SU-DHL-6 (cell line): Measurements from ENCODE around the gene KANSL3.

Experiments used
- H2AFZ ChIP-seq: fragments of 200-600 bp; sonication (generic); 2 replicates; pipeline ENCODE4 v1.6.1; 2014; ENCODE audit warnings: low read depth, mild to moderate bottlenecking, moderate library complexity, mixed read lengths, antibody characterized with exemption, low read length; ENCODE audit not compliant: severe bottlenecking
- H3F3A ChIP-seq: fragments of 200-600 bp; shearing (Covaris generic); 2 replicates; pipeline ENCODE4 v1.6.0; 2016; ENCODE audit warnings: antibody characterized with exemption, mild to moderate bottlenecking; ENCODE audit not compliant: insufficient read depth
- H3K27ac ChIP-seq: fragments of 200-600 bp; sonication (generic); 2 replicates; pipeline ENCODE4 v1.5.1; 2016; ENCODE audit warnings: low read depth, mild to moderate bottlenecking, low read length, moderate library complexity, mixed read lengths
- H3K27me3 ChIP-seq: fragments of 200-600 bp; sonication (generic), shearing (Covaris generic); 2 replicates; pipeline ENCODE4 v1.6.0; 2014; ENCODE audit warnings: mild to moderate bottlenecking, low read length
- H3K36me3 ChIP-seq: fragments of 200-600 bp; sonication (generic); 2 replicates; pipeline ENCODE4 v1.6.1; 2014; ENCODE audit warnings: mild to moderate bottlenecking, low read length, mixed read lengths
- H3K4me2 ChIP-seq: fragments of 300-600, 200-600 bp; shearing (Covaris generic), sonication (generic); 2 replicates; pipeline ENCODE4 v1.6.0; 2014; ENCODE audit warnings: low read length, low read depth, mild to moderate bottlenecking; ENCODE audit not compliant: poor library complexity, severe bottlenecking
- H3K4me3 ChIP-seq: fragments of 200-600 bp; sonication (generic); 2 replicates; pipeline ENCODE4 v1.5.1; 2014; ENCODE audit warnings: antibody characterized with exemption, low read length, mild to moderate bottlenecking, mixed read lengths; ENCODE audit not compliant: insufficient read depth, poor library complexity, severe bottlenecking
- H3K79me2 ChIP-seq: fragments of 200-600 bp; sonication (generic); 2 replicates; pipeline ENCODE4 v1.6.1; 2014; ENCODE audit warnings: mild to moderate bottlenecking, low read length, moderate library complexity; ENCODE audit not compliant: insufficient read depth
- H3K9ac ChIP-seq: fragments of 200-600 bp; sonication (generic); 2 replicates; pipeline ENCODE4 v1.7.0; 2014; ENCODE audit warnings: mild to moderate bottlenecking, low read length
- H3K9me2 ChIP-seq: fragments of 200-600 bp; sonication (generic); replicated peaks from 2 replicates; pipeline ENCODE4 v1.6.1; 2014; ENCODE audit warnings: low read length; ENCODE audit not compliant: insufficient read depth
- H3K9me3 ChIP-seq: fragments of 200-600 bp; sonication (generic); 2 replicates; pipeline ENCODE4 v1.6.1; 2014; ENCODE audit warnings: low read length, mixed read lengths; ENCODE audit not compliant: insufficient read depth
- H4K20me1 ChIP-seq: fragments of 200-600 bp; sonication (generic); 2 replicates; pipeline ENCODE4 v1.6.1; 2014; ENCODE audit warnings: low read depth, mild to moderate bottlenecking, antibody characterized with exemption, low read length, moderate library complexity, mixed read lengths
- CTCF ChIP-seq: fragments of 200-600 bp; sonication (generic); IDR thresholded peaks from one replicate; pipeline ENCODE4 v1.5.1; 2017; ENCODE audit warnings: antibody characterized with exemption, mild to moderate bottlenecking, low read length, moderate library complexity; ENCODE audit not compliant: insufficient read depth, poor library complexity, severe bottlenecking
- EZH2phosphoT487 ChIP-seq: fragments of 200-600 bp; sonication (generic), shearing (Covaris generic); conservative IDR thresholded peaks from 2 replicates; pipeline ENCODE4 v1.6.1; 2018; ENCODE audit warnings: mild to moderate bottlenecking, antibody characterized with exemption, low read length, moderate library complexity, mixed read lengths

KANSL3 gene

GRCh38 chr2:96638144-96639121, at the start of gene KANSL3:
TSS of gene KANSL3 (minus strand) at chr2:96638312. CDS start at chr2:96637135, 1,177 bp downstream.
- Histone ChIP-seq H3K4me2 (peak within 1 kb of the TSS; percentile 91), H3K36me3 (peaks cover 7% of the 10 kb centered on the region; the same call in 1 of the 2 replicates), H3K9me3 (no peaks in the 10 kb centered on the region), H3F3A (0 out of 2 replicates have a peak, but pooled peaks cover 3% of the 10 kb centered on the region), H2AFZ (peak within 1 kb of the TSS; percentile 77), H4K20me1 (no peaks in the 10 kb centered on the region), H3K9me2 (no peaks in the 10 kb centered on the region), H3K27ac (peak within 1 kb of the TSS; percentile 51), H3K4me3 (peak within 1 kb of the TSS; percentile 73), H3K9ac (peak within 1 kb of the TSS; percentile 71), H3K27me3 (no peaks in the 10 kb centered on the region), H3K79me2 (peaks cover 33% of the 10 kb centered on the region)
- TF ChIP-seq CTCF = no peak
- no peak for TF ChIP-seq EZH2phosphoT487

GRCh38 chr2:96687266-96687665, 49.2 kb upstream of the KANSL3 start:
- Histone ChIP-seq H3K79me2 (no peaks in the 10 kb centered on the region), H3K9me2 (no peaks in the 10 kb centered on the region), H3K9ac (no peak overlapping the region), H3K4me2 (no peak overlapping the region), H4K20me1 (no peaks in the 10 kb centered on the region), H3K4me3 (no peak overlapping the region), H2AFZ (no peak overlapping the region), H3K27me3 (no peaks in the 10 kb centered on the region), H3F3A (no peaks in the 10 kb centered on the region), H3K36me3 (no peaks in the 10 kb centered on the region), H3K9me3 (no peaks in the 10 kb centered on the region), H3K27ac (no peak overlapping the region)
- TF ChIP-seq CTCF (no peak), EZH2phosphoT487 (no peak)

- no peaks in the 10 kb centered on the region for H3K9me2 ChIP-seq
- H3K9ac ChIP-seq = no peak overlapping the region
- no peaks in the 10 kb centered on the region for H3F3A ChIP-seq
- TF ChIP-seq CTCF (no peak), EZH2phosphoT487 (no peak)
- no peak overlapping the region for H3K4me3 ChIP-seq
- no peaks in the 10 kb centered on the region for H3K9me3 ChIP-seq
- H3K27ac ChIP-seq = no peak overlapping the region
- H3K36me3 ChIP-seq = no peaks in the 10 kb centered on the region
- no peaks in the 10 kb centered on the region for H4K20me1 ChIP-seq
- H3K79me2 ChIP-seq = no peaks in the 10 kb centered on the region
- H2AFZ ChIP-seq = no peak overlapping the region
- H3K27me3 ChIP-seq = no peaks in the 10 kb centered on the region
- H3K4me2 ChIP-seq = no peak overlapping the region
Measured at GRCh38 chr2:96685577-96686459, 47.7 kb upstream of the KANSL3 start.
